ENCODE measurements around the gene STRBP. TPM values are rescaled to one million over a fixed set of nuclear protein-coding genes. Genes with fewer than 3 reads are reported as not detected.

STRBP gene
- total and polyA plus RNA-seq, 2 of the 4 experiments (the other 2 are of a cell fraction), result 2.1 to 2.5 TPM

GRCh38 chr9:123231421-123231820 lies 37.0 kb downstream of the STRBP start:
- ChIA-PET CTCF (no interaction called here), POLR2A (ENCODE audit: unreplicated experiment) (no interaction called here)
- H2AFZ ChIP-seq (replicated peaks; ENCODE audit: low read length, poor library complexity), result no peak overlapping the region
- no peak overlapping the region for H2BK20ac ChIP-seq (ENCODE audit: low read depth, low read length)
- H3K4me2 ChIP-seq (ENCODE audit: low read depth, low read length), result no peak overlapping the region
- no peak overlapping the region for H2BK120ac ChIP-seq (ENCODE audit: low read depth, low read length)
- intact Hi-C loops (cut with micrococcal nuclease) (no loop called here), dilution Hi-C loops (cut with HindIII; ENCODE audit: low sequenced_read_pairs, unreplicated experiment) (no loop called here), in situ Hi-C loops (cut with MboI; ENCODE audit: low sequenced_read_pairs) (no loop called here)
- no peak overlapping the region for H4K91ac ChIP-seq (ENCODE audit: insufficient read depth, low read depth, low read length)
- no TSS peak for BruUV-seq (replicated peaks)
- no peak overlapping the region for H3K9ac ChIP-seq (ENCODE audit: low read depth, low read length)
- H2BK15ac ChIP-seq (ENCODE audit: low read depth, low read length), result no peak overlapping the region
- no peaks in the 10 kb centered on the region for H4K20me1 ChIP-seq (ENCODE audit: insufficient read depth, low read length)
- H3K4ac ChIP-seq (ENCODE audit: low read depth, low read length), result no peak overlapping the region
- H3K9me1 ChIP-seq (ENCODE audit: insufficient read depth, low read length), result no peaks in the 10 kb centered on the region
- no peak overlapping the region for H2AK5ac ChIP-seq (ENCODE audit: low read depth, low read length)
- no CpG with 5 or more reads among the region's 1 CpG for WGBS, 2 experiments (ENCODE audit: extremely low coverage in 2 of 2, insufficient read length in 1 of 2)
- H3K56ac ChIP-seq (ENCODE audit: extremely low read depth, insufficient read depth, low read length), result no peak overlapping the region
- TF ChIP-seq NFE2L2 (IDR thresholded peaks at IDR 0.05; ENCODE audit: low read depth, low read length) (no peak), SMC3 (IDR thresholded peaks at IDR 0.05; ENCODE audit: low read depth, low read length) (no peak), MAFK (IDR thresholded peaks at IDR 0.05; ENCODE audit: low read depth, low read length) (no peak), ELK1 (IDR thresholded peaks at IDR 0.05; ENCODE audit: borderline replicate concordance, low read depth, low read length) (no peak), RFX5 (IDR thresholded peaks at IDR 0.05; ENCODE audit: low read depth, low read length) (no peak), RCOR1 (IDR thresholded peaks at IDR 0.05; ENCODE audit: insufficient replicate concordance, low read length) (no peak), MXI1 (IDR thresholded peaks at IDR 0.05; ENCODE audit: borderline replicate concordance, low read depth, low read length) (no peak), CTCF (conservative IDR thresholded peaks at IDR 0.05; ENCODE audit: low read depth, low read length) (no peak), CEBPB (IDR thresholded peaks at IDR 0.05; ENCODE audit: low read depth, low read length) (no peak)
- H4K5ac ChIP-seq (ENCODE audit: low read depth, low read length), result no peak overlapping the region
- no peak overlapping the region for H4K8ac ChIP-seq (ENCODE audit: low read depth in 2 of 2, low read length in 2 of 2)
- H3K18ac ChIP-seq (ENCODE audit: low read depth, low read length), result no peak overlapping the region
- no peak overlapping the region for H2BK5ac ChIP-seq (ENCODE audit: low read depth, low read length, poor library complexity, severe bottlenecking)
- H3K27ac ChIP-seq (ENCODE audit: insufficient read depth, low read length), result no peak overlapping the region
- H3K79me1 ChIP-seq (ENCODE audit: low read depth in 1 of 2, low read length in 2 of 2), result no peaks in the 10 kb centered on the region
- H3K14ac ChIP-seq (replicated peaks; ENCODE audit: low read depth, low read length), result no peak overlapping the region
- H3K36me3 ChIP-seq (ENCODE audit: control insufficient read depth, insufficient read depth, low read length), result no peaks in the 10 kb centered on the region
- no peak for ATAC-seq (ENCODE audit: low read depth)
- no peak overlapping the region for H3K4me3 ChIP-seq (ENCODE audit: insufficient read depth, low read depth, low read length)
- no peaks in the 10 kb centered on the region for H3K4me1 ChIP-seq (ENCODE audit: control insufficient read depth, insufficient read depth, low read length)
- DNase-seq, result no peak
- no peak overlapping the region for H2AK9ac ChIP-seq (replicated peaks; ENCODE audit: low read depth, low read length, poor library complexity)
- H3K27me3 ChIP-seq (ENCODE audit: control insufficient read depth, insufficient read depth, low read length), result no peaks in the 10 kb centered on the region; the same call in 1 of the 2 replicates
- no peaks in the 10 kb centered on the region for H3K9me3 ChIP-seq (ENCODE audit: control insufficient read depth, insufficient read depth, low read length)
- no peak overlapping the region for H3K23ac ChIP-seq (ENCODE audit: low read depth, low read length)

Data from IMR-90 (cell line).